Endothelial cell of umbilical vein (primary cell): ENCODE measurements around the gene SPDYE4. TPM values are rescaled to one million over a fixed set of nuclear protein-coding genes. Genes with fewer than 3 reads are reported as not detected.

ENCODE experiments used
- BruUV-seq: library from RNA; stranded (reverse); fragments of 400-500 nt; replicated peaks from 2 replicates; lab custom pipeline; 2021; lab: Mats Ljungman, UMichigan
- CTCF ChIA-PET: fragments of 300-600, 350-600 bp; sonication (Branson Sonifier 250); formaldehyde crosslinking; loops from one replicate; lab custom pipeline; 2021; ENCODE audit warnings: antibody characterized with exemption, inconsistent platforms; lab: Charles Lee
- POLR2A ChIA-PET: fragments of 300-600, 350-600 bp; sonication (Branson Sonifier 250); formaldehyde crosslinking; loops from one replicate; lab custom pipeline; 2021; ENCODE audit warnings: antibody characterized with exemption, inconsistent platforms; lab: Charles Lee
- DNase-seq: peaks from one replicate; pipeline ENCODE4 v3.0.0-alpha.2; 2011; ENCODE audit warnings: low read depth, low spot score
- FAIRE-seq: peaks from 2 replicates; lab custom pipeline; 2011; peaks lifted over from hg19 to GRCh38; lab: Jason Lieb, UNC
- H2AFZ ChIP-seq: 2 replicates; pipeline ENCODE4 v1.6.0; 2012; ENCODE audit warnings: low read depth, low read length, control low read depth, inconsistent platforms
- H3K27ac ChIP-seq: 2 replicates; pipeline ENCODE4 v1.5.1; 2011; ENCODE audit warnings: low read depth, mild to moderate bottlenecking, control low read depth, low read length, moderate library complexity; ENCODE audit not compliant: insufficient read depth
- H3K27me3 ChIP-seq, 2 experiments: 2 replicates each; pipeline versions ENCODE4 v1.6.0 to v1.6.1; 2011; ENCODE audit warnings: low read length in 2 of 2, mixed read lengths in 1 of 2; ENCODE audit not compliant: control insufficient read depth in 2 of 2, insufficient read depth in 2 of 2
- H3K36me3 ChIP-seq, 2 experiments: 2 replicates in 1 of 2; 3 replicates in 1 of 2; pipeline ENCODE4 v1.5.1; 2011; ENCODE audit warnings: low read length in 2 of 2, mild to moderate bottlenecking in 1 of 2, moderate library complexity in 1 of 2; ENCODE audit not compliant: control insufficient read depth in 2 of 2, insufficient read depth in 2 of 2; ENCODE audit errors: extremely low read depth in 1 of 2
- H3K4me1 ChIP-seq: 3 replicates; pipeline ENCODE4 v1.5.1; 2011; ENCODE audit warnings: mild to moderate bottlenecking, low read length; ENCODE audit not compliant: control insufficient read depth, insufficient read depth; ENCODE audit errors: extremely low read depth
- H3K4me2 ChIP-seq: 2 replicates; pipeline ENCODE4 v1.6.1; 2011; ENCODE audit warnings: low read length, control low read depth, mixed read lengths; ENCODE audit not compliant: insufficient read depth
- H3K4me3 ChIP-seq, 3 experiments: fragments of 200-600 bp in 1 of 3; sonication (generic), shearing (Covaris generic) in 1 of 3; replicated peaks in 1 of 3; 2 replicates each; pipeline ENCODE4 v1.5.1; 2011 to 2016; ENCODE audit warnings: control low read depth in 3 of 3, low read length in 3 of 3, mild to moderate bottlenecking in 2 of 3, inconsistent platforms in 1 of 3, low read depth in 1 of 3, moderate library complexity in 1 of 3; ENCODE audit not compliant: insufficient read depth in 1 of 3
- H3K79me2 ChIP-seq: 2 replicates; pipeline ENCODE4 v1.6.0; 2012; ENCODE audit warnings: low read length, inconsistent platforms; ENCODE audit not compliant: control insufficient read depth, insufficient read depth
- H3K9ac ChIP-seq: replicated peaks from 2 replicates; pipeline ENCODE3; 2011; ENCODE audit warnings: low read length, control low read depth; ENCODE audit not compliant: insufficient read depth; ENCODE audit errors: extremely low read depth
- H3K9me1 ChIP-seq: replicated peaks from 3 replicates; pipeline ENCODE4 v1.6.0; 2011; ENCODE audit warnings: mild to moderate bottlenecking, low read length; ENCODE audit not compliant: control insufficient read depth, insufficient read depth; ENCODE audit errors: extremely low read depth
- H3K9me3 ChIP-seq: replicated peaks from 2 replicates; pipeline ENCODE4 v1.5.1; 2012; ENCODE audit warnings: low read length, inconsistent platforms; ENCODE audit not compliant: control insufficient read depth, insufficient read depth
- H4K20me1 ChIP-seq: replicated peaks from 2 replicates; pipeline ENCODE3; 2011; ENCODE audit warnings: mild to moderate bottlenecking, low read length; ENCODE audit not compliant: control insufficient read depth, insufficient read depth; ENCODE audit errors: extremely low read depth
- CTCF ChIP-seq, 2 donors: IDR thresholded peaks; 1 replicate in 1 of 2; 2 replicates in 1 of 2; pipeline ENCODE4 v1.5.1; 2011; ENCODE audit warnings: low read length in 2 of 2, mild to moderate bottlenecking in 2 of 2, moderate library complexity in 2 of 2, control low read depth in 1 of 2, inconsistent platforms in 1 of 2, low read depth in 1 of 2; ENCODE audit not compliant: insufficient read depth in 1 of 2; ENCODE audit errors: extremely low read depth in 1 of 2
- EZH2 ChIP-seq: IDR thresholded peaks from 2 replicates; pipeline ENCODE4 v1.6.1; 2012; ENCODE audit warnings: borderline replicate concordance, low read depth, mild to moderate bottlenecking, moderate library complexity, low read length, inconsistent platforms; ENCODE audit not compliant: severe bottlenecking
- POLR2A ChIP-seq: IDR thresholded peaks from 2 replicates; pipeline ENCODE4 v1.6.1; 2012; ENCODE audit warnings: low read depth, mild to moderate bottlenecking, control low read depth, low read length
- dilution Hi-C: fragments of 300-500 bp; cut with MboI; formaldehyde crosslinking; loops from one replicate; pipeline ENCODE4 v1.15.0; 2019; ENCODE audit warnings: low sequenced_read_pairs; ENCODE audit not compliant: extremely low pct_ligation_motif_present
- intact Hi-C: fragments of 100-400 bp; cut with micrococcal nuclease; formaldehyde crosslinking; loops from one replicate; pipeline ENCODE4 v1.10.0; 2022
- polyA plus RNA-seq, 4 experiments: library from polyadenylated mRNA; depleted of rRNA in 3 of 4; stranded (reverse) in 3 of 4; unstranded in 1 of 4; fragments of >200 nt; gene quantifications; 2 replicates each; pipeline versions ENCODE4 v1.2.1 to v1.2.3, GENCODE V29; 2011 to 2012; ENCODE audit warnings: missing spikeins in 1 of 4
- total RNA-seq: library from RNA; stranded (reverse); gene quantifications from 2 replicates; pipeline ENCODE4 v1.2.3, GENCODE V29; 2021

SPDYE4 gene
- total and polyA plus RNA-seq, 2 donors (not counting 3 experiments of a cell fraction or from before 2014, with no cell fraction given) = not detected

GRCh38 chr17:8745586-8746500 lies 12.5 kb downstream of the SPDYE4 start:
- no peak overlapping the region for H3K9ac ChIP-seq
- TF ChIP-seq POLR2A (no peak), EZH2 (no peak), CTCF (IDR thresholded peaks at IDR 0.05; ENCODE audit: extremely low read depth in 1 of 2, insufficient read depth in 1 of 2, low read depth in 1 of 2, low read length in 2 of 2) (peak; percentile 51 to 86)
- FAIRE-seq = peak; percentile 48
- peaks cover 5% of the 10 kb centered on the region for H3K4me1 ChIP-seq
- peak overlapping the region; percentile 23 to 58 (median 30) for H3K4me3 ChIP-seq
- POLR2A ChIA-PET = no interaction called here
- no peaks in the 10 kb centered on the region for H3K9me3 ChIP-seq
- no TSS peak for BruUV-seq
- no peaks in the 10 kb centered on the region for H4K20me1 ChIP-seq
- H3K79me2 ChIP-seq = no peaks in the 10 kb centered on the region
- H3K36me3 ChIP-seq = no peaks in the 10 kb centered on the region
- intact Hi-C loops (loop anchor here (1.0 kb wide), 4 partner anchors 115 to 363 kb away; partner anchors contain the start of gene RPL26), dilution Hi-C loops (no loop called here)
- H3K27ac ChIP-seq = no peak overlapping the region
- peak; percentile 62 for DNase-seq
- H2AFZ ChIP-seq = peak overlapping the region; percentile 98
- CTCF ChIA-PET = interaction anchor here (0.5 to 3.3 kb wide), 69 partner anchors 9 to 686 kb away, joined by 3 to 101 read pairs (median 5); partner anchors contain the start of genes MYH10 and NDEL1
- H3K9me1 ChIP-seq = no peaks in the 10 kb centered on the region
- peaks cover 12 to 13% of the 10 kb centered on the region in 2 experiments for H3K27me3 ChIP-seq
- peak overlapping the region; percentile 45 for H3K4me2 ChIP-seq
